Measurements from ENCODE around the gene NAA15.
"Not testable (repeated sequence)": the region's sequence is repeated elsewhere in the genome, so short reads cannot be mapped to it uniquely, and the experiment has no call there.

Gene NAA15

DNA sequence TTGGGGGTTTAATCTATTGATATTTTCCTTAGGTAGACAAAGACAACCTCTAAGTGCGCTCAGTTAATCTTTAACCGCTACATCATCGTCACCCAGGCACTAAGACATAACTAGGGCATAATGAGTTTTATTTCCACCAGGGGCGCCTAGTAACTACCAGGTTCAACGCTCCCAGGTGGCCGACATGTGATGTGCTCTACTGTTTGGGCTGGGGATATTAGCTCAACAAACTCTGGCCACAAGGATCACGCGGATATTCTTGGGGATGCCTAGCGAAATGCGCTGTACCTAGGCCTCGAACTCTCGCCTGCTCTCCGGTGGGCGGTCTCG is 151.7 kb downstream of the NAA15 start:
- DNase-seq (ENCODE audit: low read depth) = peak; percentile 54

- DNase-seq (ENCODE audit: low read depth) = peak; percentile 83
These were observed 152.2 kb downstream of the NAA15 start for GRCh38 chr4:139453371-139454110.

DNA sequence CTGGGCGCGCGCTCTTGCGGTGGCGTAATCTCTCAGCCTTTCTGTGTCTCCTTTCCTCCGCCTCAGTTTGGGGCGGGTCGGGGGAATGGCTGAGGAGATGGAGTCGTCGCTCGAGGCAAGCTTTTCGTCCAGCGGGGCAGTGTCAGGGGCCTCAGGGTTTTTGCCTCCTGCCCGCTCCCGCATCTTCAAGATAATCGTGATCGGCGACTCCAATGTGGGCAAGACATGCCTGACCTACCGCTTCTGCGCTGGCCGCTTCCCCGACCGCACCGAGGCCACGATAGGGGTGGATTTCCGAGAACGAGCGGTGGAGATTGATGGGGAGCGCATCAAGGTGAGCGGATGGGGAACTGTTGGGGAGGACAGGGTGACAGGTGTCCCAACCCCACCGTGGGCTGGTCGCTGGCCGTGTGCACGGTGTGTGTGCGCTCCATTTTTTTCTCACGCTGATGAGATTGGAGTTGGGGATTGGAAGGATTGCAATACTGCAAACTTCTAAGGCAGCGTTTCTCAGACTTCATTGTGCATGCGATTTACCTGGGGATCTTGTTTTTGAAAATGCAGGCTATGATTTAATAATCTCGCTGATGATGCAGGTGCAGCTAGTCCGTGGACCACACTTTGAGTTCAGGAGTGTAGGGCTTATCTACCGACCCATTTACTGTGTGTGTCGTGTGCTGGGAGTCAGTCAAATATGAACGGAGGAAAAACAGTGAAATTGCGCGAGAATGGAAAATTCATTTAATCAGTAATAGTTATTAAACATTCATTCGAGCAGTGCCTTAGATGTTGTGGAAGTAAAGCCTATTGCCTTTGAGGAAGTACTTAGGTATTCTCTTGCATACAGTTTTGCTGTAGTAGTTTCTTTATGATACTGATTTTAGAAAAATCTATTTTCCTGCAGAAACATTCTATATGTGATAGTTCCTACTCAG is 153.1 kb downstream of the NAA15 start, which contains the start of gene RAB33B:
RAB33B (plus strand) TSS at position 11 of the 935 bp plus-strand sequence; CDS start at position 86, 75 bp downstream.
- DNase-seq (ENCODE audit: low read depth) = no peak

DNA sequence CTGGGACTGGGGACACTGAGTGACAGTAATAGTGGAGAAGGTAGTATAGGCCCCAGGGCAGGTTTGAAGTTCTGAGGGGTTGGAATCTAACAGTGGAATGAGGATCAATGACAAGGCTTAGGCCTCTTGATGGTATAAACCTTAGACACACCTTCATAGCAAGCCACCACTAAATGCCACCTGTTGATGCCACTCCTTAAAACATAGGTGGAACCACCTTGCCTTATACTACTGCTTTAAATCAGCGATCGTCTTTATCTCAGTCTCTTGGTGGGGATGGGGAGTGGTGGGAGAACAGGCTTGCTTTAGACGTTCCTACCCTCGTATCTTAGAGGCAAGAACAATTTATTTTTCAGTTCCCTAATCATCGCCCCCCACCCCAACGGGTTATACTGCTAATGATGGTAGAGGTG is 153.8 kb downstream of the NAA15 start:
- DNase-seq (ENCODE audit: low read depth) = no peak

GRCh38 chr4:139457318-139457717 is 156.0 kb downstream of the NAA15 start:
- no peak for DNase-seq (ENCODE audit: low read depth)

DNA sequence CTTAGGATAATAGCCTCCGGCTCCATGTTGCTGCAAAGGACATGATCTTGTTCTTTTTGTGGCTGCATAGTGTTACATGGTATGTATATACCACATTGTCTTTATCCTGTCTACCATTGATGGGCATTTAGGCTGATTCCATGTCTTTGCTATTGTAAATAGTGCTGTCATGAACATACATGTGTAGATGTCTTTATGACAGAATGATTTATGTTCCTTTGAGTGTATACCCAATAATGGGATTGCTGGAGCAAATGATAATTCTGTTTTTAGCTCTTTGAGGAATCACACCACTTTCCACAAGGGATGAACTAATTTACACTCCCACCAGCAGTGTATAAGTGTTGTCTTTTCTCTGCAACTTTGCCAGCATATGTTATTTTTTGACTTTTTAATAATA is 157.2 kb downstream of the NAA15 start:
- no peak for DNase-seq (ENCODE audit: low read depth)

DNA sequence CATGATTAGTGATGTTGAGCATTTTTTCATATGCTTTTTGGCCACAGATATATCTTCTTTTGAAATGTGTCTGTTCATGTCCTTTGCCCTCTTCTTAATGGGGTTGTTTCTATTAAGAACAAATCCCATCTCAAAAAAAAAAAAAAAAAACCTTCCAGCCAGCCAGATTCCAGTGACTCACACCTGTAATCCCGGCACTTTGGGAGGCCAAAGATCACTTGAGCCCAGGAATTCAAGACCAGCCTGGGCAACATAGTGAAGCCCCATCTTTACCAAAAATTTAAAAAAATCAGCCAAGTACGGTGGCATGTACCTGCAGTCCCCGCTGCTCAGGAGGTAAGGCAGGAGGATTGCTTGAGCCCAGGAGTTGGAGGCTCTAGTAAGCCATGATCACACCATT is 157.7 kb downstream of the NAA15 start:
- no peak for DNase-seq (ENCODE audit: low read depth)

GRCh38 chr4:139460565-139460964 is 159.3 kb downstream of the NAA15 start:
- no peak for DNase-seq (ENCODE audit: low read depth)

- no peak for DNase-seq (ENCODE audit: low read depth)
These were observed 159.8 kb downstream of the NAA15 start for GRCh38 chr4:139461022-139461628.

DNA sequence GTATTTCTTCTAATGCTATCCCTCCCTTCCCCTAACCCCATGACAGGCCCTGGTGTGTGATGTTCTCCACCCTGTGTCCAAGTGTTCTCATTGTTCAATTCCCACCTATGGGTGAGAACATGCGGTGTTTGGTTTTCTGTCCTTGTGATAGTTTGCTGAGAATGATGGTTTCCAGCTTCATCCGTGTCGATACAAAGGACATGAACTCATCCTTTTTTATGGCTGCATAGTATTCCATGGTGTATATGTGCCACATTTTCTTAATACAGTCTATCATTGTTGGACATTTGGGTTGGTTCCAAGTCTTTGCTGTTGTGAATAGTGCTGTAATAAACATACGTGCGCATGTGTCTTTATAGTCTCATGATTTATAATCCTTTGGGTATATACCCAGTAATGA is 163.2 kb downstream of the NAA15 start:
- DNase-seq (ENCODE audit: low read depth) = not testable (repeated sequence)

DNA sequence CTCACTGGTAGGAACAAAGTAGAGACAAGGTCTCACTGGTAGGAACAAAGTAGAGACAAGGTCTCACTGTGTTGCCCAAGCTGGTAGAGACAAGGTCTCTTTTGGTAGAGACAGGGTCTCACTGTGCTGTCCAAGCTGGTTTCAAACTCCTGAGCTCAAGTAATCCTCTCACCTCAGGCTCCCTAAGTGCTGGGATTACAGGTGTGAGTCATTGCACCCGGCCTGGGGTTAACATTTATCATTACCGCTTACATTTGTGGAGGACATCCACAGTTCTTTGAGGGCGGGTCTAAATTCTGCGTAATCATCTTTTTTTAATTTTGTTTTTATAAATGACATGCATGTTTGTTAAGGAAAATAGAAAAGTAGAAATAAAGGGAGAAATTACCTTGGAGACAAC is 164.6 kb downstream of the NAA15 start:
- no peak for DNase-seq (ENCODE audit: low read depth)

- not testable (repeated sequence) for DNase-seq (ENCODE audit: low read depth)
These were observed 167.5 kb downstream of the NAA15 start for GRCh38 chr4:139468756-139469155.

GRCh38 chr4:139469216-139469615 is 167.9 kb downstream of the NAA15 start:
- DNase-seq (ENCODE audit: low read depth) = no peak

Measured in CMK (cell line).